ENCODE results near the gene THRAP3. TPM values are rescaled to one million over a fixed set of nuclear protein-coding genes. Genes with fewer than 3 reads are reported as not detected.

THRAP3 gene
- polyA plus RNA-seq, 1 experiment: 45.8 TPM

- Histone ChIP-seq H3K36me3 (ENCODE audit: control insufficient read depth, insufficient read depth, low read length) (no peaks in the 10 kb centered on the region), H3K4me3 (ENCODE audit: low read depth, low read length) (no peak overlapping the region), H3K27me3 (ENCODE audit: control insufficient read depth, insufficient read depth, low read length) (no peaks in the 10 kb centered on the region)
- no peak for DNase-seq (ENCODE audit: low read depth)
- ChIA-PET POLR2A (no interaction called here), CTCF (interaction anchor here (0.7 kb wide), 1 partner anchor 112 kb away, joined by 4 read pairs; no protein-coding TSS in a partner anchor)
- TF ChIP-seq, protein P1, sequence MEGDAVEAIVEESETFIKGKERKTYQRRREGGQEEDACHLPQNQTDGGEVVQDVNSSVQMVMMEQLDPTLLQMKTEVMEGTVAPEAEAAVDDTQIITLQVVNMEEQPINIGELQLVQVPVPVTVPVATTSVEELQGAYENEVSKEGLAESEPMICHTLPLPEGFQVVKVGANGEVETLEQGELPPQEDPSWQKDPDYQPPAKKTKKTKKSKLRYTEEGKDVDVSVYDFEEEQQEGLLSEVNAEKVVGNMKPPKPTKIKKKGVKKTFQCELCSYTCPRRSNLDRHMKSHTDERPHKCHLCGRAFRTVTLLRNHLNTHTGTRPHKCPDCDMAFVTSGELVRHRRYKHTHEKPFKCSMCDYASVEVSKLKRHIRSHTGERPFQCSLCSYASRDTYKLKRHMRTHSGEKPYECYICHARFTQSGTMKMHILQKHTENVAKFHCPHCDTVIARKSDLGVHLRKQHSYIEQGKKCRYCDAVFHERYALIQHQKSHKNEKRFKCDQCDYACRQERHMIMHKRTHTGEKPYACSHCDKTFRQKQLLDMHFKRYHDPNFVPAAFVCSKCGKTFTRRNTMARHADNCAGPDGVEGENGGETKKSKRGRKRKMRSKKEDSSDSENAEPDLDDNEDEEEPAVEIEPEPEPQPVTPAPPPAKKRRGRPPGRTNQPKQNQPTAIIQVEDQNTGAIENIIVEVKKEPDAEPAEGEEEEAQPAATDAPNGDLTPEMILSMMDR (IDR thresholded peaks at IDR 0.05; ENCODE audit: insufficient read depth, low read depth, low read length): no peak
These were observed 32.5 kb downstream of the THRAP3 start for GRCh38 chr1:36256558-36257374.

DNA sequence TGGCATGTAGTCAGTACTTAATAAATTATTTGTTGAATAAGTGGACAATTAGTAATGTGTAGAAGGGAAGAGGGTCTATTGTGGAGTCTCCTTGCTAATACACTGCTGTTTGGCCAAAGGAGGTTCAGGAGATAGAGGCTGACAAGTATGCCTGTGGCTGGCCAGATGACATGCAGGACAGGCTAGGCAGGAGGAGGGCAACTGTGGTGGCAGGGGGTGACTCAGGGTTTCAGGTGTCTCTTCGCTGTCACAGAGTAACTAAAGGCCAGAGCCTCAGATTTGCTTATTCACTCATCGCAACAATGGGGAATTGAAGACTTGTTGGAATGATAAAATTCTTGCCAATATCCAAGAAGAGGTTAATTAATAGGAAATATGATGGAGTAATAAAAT is 33.1 kb downstream of the THRAP3 start:
- POLR2A ChIA-PET: no interaction called here
- CTCF ChIA-PET: no interaction called here

DNA sequence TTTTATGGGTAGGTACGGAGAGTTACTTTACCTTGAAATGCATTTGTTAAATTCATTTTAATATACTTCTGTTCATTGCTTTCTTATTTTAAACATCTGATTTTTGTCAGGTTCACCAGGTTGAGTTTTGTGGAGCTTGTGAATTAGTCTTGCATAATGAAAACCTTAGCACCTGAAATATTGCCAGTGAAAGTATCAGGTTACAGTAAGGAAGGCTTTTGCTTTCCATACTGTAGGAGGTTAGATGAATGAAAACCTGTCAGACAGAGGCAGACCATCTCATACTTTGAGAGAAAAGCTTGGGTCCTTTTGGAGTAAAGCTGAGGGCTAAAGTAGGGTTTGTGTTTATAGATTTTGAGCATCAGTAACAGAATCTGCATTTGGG is 34.7 kb downstream of the THRAP3 start:
- TF ChIP-seq, protein P1 (IDR thresholded peaks at IDR 0.05; ENCODE audit: insufficient read depth, low read depth, low read length): no peak
- Histone ChIP-seq H3K4me3 (ENCODE audit: low read depth, low read length) (no peak overlapping the region), H3K27me3 (ENCODE audit: control insufficient read depth, insufficient read depth, low read length) (no peaks in the 10 kb centered on the region), H3K36me3 (ENCODE audit: control insufficient read depth, insufficient read depth, low read length) (no peaks in the 10 kb centered on the region)
- CTCF ChIA-PET: interaction anchor here (1.0 kb wide), 1 partner anchor 71 kb away, joined by 3 read pairs; no protein-coding TSS in a partner anchor
- no peak for DNase-seq (ENCODE audit: low read depth)
- POLR2A ChIA-PET: no interaction called here

More for the DNA sequence above, 33.1 kb downstream of the THRAP3 start:
- H3K27me3 ChIP-seq (ENCODE audit: control insufficient read depth, insufficient read depth, low read length): no peaks in the 10 kb centered on the region
- TF ChIP-seq, protein P1 (IDR thresholded peaks at IDR 0.05; ENCODE audit: insufficient read depth, low read depth, low read length): no peak
- DNase-seq (ENCODE audit: low read depth): no peak
- no peaks in the 10 kb centered on the region for H3K36me3 ChIP-seq (ENCODE audit: control insufficient read depth, insufficient read depth, low read length)
- H3K4me3 ChIP-seq (ENCODE audit: low read depth, low read length): no peak overlapping the region

DNA sequence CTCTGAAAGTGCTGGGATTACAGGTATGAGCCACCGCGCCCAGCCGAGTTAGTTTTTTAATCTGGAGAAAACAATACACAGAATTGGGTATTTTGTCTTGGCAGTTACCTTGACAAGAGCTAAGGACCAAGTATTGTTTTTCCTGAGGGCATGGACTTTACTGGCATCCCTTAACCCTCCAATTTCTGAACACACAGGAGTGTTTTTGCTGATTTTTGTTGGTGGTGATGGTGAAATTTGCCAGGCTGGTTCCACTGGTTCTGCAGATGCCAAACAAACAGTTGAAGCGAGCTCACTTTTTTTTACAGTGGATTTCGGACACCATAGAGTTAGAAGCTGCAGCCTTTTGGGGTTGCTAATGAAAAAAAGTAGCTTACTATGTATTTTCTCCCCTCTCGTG is 44.7 kb downstream of the THRAP3 start:
- POLR2A ChIA-PET: interaction anchor here (0.7 kb wide), 1 partner anchor 48 kb away, joined by 3 read pairs; no protein-coding TSS in a partner anchor
- TF ChIP-seq, protein P1 (IDR thresholded peaks at IDR 0.05; ENCODE audit: insufficient read depth, low read depth, low read length): no peak
- Histone ChIP-seq H3K4me3 (ENCODE audit: low read depth, low read length) (no peak overlapping the region), H3K36me3 (ENCODE audit: control insufficient read depth, insufficient read depth, low read length) (peaks cover 7% of the 10 kb centered on the region), H3K27me3 (ENCODE audit: control insufficient read depth, insufficient read depth, low read length) (no peaks in the 10 kb centered on the region)
- CTCF ChIA-PET: interaction anchor here (1.2 to 2.1 kb wide), 3 partner anchors 10 to 23 kb away, joined by 3 to 12 read pairs (median 3); no protein-coding TSS in a partner anchor
- no peak for DNase-seq (ENCODE audit: low read depth)

- TF ChIP-seq, protein P1 (IDR thresholded peaks at IDR 0.05; ENCODE audit: insufficient read depth, low read depth, low read length): no peak
- POLR2A ChIA-PET: no interaction called here
- no peak overlapping the region for H3K4me3 ChIP-seq (ENCODE audit: low read depth, low read length)
- peaks cover 7% of the 10 kb centered on the region for H3K36me3 ChIP-seq (ENCODE audit: control insufficient read depth, insufficient read depth, low read length)
- no peaks in the 10 kb centered on the region for H3K27me3 ChIP-seq (ENCODE audit: control insufficient read depth, insufficient read depth, low read length)
- DNase-seq (ENCODE audit: low read depth): no peak
- CTCF ChIA-PET: interaction anchor here (0.9 to 2.1 kb wide), 4 partner anchors 10 to 22 kb away, joined by 3 to 12 read pairs (median 3); no protein-coding TSS in a partner anchor
These were observed 45.2 kb downstream of the THRAP3 start for GRCh38 chr1:36269408-36269838.

All from BJ (cell line).